Esophagus muscularis mucosa (tissue), 4 donors: Measurements from ENCODE around the gene KLF9.

Experiments used
- EP300 ChIP-seq: sonication (generic); formaldehyde crosslinking; IDR thresholded peaks from one replicate; pipeline ENCODE4 v1.6.1; 2017; ENCODE audit warnings: antibody characterized with exemption
- POLR2A ChIP-seq: fragments of 450-650 bp; IDR thresholded peaks from one replicate; pipeline ENCODE4 v1.6.1; 2017; ENCODE audit warnings: antibody characterized with exemption, moderate library complexity, mild to moderate bottlenecking, low read depth
- POLR2AphosphoS5 ChIP-seq, 2 donors: sonication (generic); formaldehyde crosslinking; IDR thresholded peaks; one replicate each; pipeline ENCODE4 v1.6.1; 2017; ENCODE audit warnings: antibody characterized with exemption in 2 of 2
- TF ChIP-seq, protein P1 (sequence below), 3 experiments: fragments of 200-600 bp in 2 of 3; fragments of 450-650 bp in 1 of 3; sonication (generic) in 2 of 3; IDR thresholded peaks; one replicate each; pipeline ENCODE4 v1.5.1; 2017 to 2019; ENCODE audit warnings: antibody characterized with exemption in 3 of 3, mild to moderate bottlenecking in 2 of 3, moderate library complexity in 1 of 3

DNA sequence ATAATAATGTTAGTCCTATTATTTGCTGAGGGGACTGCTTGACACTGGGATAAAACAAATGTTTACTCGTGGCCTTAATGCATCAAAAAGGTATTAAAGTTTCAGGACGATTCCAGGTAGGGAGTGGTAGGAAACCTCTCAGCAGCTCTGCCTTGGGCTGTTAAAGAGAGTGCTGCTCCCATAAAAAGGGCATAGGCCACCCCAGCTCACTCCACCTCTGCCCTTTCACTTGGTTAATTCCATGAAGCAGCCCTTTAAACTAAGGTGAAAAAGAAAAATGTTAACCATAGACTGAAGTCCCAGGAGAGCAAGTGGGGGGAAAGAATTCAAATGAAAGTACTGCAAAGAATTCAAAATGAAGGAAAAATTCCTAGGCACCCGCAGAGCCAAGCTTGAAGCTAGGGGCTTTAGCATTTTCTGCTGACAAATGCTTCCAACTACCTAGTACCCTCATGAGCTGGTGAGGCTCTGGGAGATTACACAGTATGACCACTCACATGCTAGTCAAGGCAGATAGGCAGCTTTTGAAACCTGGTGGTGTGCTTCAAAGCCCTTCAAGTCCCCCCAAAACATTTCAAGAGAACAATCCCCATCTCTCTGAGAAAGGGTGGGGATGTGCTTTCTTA is 8.5 kb downstream of the KLF9 start:
- TF ChIP-seq, protein P1, sequence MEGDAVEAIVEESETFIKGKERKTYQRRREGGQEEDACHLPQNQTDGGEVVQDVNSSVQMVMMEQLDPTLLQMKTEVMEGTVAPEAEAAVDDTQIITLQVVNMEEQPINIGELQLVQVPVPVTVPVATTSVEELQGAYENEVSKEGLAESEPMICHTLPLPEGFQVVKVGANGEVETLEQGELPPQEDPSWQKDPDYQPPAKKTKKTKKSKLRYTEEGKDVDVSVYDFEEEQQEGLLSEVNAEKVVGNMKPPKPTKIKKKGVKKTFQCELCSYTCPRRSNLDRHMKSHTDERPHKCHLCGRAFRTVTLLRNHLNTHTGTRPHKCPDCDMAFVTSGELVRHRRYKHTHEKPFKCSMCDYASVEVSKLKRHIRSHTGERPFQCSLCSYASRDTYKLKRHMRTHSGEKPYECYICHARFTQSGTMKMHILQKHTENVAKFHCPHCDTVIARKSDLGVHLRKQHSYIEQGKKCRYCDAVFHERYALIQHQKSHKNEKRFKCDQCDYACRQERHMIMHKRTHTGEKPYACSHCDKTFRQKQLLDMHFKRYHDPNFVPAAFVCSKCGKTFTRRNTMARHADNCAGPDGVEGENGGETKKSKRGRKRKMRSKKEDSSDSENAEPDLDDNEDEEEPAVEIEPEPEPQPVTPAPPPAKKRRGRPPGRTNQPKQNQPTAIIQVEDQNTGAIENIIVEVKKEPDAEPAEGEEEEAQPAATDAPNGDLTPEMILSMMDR (IDR thresholded peaks at IDR 0.05) = no peak
- TF ChIP-seq POLR2AphosphoS5 (IDR thresholded peaks at IDR 0.05) = no peak
- no peak for TF ChIP-seq EP300
- TF ChIP-seq POLR2A = no peak
